Fibroblast of skin of right biceps (primary cell): ENCODE measurements around the gene TUBB4B.

Experiments
- DNase-seq: peaks from one replicate; pipeline ENCODE4 v3.0.0-alpha.2; 2013

The TUBB4B gene

DNA sequence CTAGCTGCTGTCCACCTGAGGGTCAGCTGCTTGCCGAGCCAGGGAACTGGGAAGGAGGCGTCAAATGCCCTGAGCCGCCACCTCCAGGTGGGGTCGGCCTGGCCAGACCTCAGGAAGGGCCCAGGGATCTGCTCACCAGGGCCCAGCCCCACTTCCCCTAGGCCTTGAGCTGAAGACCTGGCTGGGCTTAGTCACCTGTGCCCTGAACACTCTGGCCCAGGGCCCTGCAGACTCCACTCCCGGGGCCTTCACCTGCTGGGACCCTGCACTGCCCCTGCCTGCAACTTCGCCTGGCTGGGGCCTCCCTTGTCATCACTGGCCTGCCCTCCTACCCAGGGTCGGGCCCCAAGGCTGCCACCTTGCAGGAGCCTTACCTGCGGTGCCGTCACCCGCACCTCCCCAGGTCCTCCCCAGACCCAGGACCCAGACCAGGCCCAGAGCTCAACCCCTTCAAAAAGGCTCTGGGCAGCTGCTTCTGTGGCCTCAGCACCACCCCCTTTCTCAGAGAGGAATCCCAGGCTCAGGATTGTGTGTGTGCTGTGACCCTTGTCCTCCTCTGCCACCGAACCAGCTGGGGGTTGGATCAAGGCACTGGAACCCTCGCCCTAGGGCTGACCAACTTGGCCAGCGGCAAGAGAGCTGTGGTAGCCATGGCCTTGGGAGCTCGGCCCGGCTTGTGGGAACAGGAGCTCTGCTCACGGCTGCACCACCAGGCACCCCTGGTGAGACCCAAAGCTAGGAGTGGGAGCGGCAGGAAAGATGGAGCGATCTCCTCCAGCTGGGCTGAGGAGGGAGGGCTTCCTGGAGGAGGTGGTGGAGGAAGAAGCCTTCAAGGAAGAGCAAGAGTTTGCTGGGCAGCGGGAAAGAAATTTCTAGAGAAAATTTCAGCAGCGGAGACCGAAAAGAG, 12.9 kb downstream of the TUBB4B start:
- DNase-seq, result no peak

DNA sequence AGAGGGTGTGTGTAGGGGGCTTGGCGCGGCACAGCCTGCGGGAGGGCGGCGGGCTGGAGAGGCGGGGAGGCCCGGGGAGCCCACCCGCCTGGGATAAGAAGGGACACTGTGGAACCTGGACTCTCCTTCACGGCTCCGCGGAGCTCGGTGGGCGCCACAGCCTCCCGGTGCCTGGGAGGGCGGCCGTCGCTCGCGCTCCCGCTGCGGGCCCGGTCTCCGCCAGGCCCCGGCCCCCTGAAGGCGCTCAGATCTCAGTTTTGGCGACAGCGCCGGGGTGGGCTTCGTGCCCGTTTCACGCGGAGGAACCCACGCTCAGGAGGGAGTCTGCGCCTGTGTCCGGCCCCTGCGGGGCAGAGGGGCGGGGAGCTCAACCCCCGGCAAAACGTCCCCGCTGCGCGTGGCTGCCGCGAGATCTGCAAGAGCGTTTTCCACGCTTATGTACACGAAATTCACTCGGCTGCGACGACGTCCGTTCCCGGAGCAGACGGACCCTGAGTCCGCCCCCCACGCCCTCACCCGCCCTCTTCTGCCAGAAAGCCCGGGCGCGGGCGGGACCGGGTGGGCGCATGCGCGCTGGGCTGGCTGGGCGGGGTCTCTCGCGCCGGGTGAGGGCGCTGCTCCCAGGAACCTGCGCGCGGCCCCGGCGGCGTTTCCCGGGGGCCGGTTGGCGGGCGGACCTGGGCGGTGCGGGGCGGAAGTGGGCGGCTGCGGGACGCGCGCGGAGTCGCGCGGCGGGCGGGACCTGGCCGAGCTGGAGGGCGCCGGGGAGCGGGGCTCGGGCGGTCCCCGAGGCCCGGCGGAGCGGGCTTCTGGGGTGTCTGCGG, 13.7 kb downstream of the TUBB4B start, which contains the start of gene NELFB:
TSS of gene NELFB (plus strand) at position 704 of the 824 bp plus-strand sequence.
- DNase-seq, result peak; percentile 87

DNA sequence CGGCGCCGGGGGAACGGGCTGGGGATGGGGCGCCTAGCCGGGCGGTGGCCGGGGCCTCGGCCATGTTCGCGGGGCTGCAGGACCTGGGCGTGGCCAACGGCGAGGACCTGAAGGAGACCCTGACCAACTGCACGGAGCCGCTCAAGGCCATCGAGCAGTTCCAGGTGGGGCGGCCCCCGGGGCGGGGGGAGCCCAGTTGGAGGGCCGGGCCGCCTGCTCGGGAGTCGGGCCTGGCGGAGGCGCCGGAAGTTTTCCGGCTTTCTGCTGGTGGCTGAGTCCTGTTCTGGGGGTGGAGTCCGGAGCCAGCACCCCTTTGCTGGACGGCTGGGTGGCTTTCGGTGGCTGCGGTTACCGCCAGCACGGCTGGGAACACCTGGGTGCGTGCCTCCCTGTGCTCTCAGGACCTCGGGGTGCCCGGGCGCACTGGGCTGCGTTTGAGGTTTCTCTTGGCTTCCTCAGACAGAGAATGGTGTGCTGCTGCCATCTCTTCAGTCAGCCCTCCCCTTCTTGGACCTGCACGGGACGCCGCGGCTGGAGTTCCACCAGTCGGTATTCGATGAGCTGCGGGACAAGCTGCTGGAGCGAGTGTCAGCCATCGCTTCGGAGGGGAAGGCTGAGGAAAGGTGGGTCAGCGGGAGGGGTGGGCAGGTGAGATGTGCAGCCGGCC, 14.5 kb downstream of the TUBB4B start:
- DNase-seq, result peak; percentile 25

DNA sequence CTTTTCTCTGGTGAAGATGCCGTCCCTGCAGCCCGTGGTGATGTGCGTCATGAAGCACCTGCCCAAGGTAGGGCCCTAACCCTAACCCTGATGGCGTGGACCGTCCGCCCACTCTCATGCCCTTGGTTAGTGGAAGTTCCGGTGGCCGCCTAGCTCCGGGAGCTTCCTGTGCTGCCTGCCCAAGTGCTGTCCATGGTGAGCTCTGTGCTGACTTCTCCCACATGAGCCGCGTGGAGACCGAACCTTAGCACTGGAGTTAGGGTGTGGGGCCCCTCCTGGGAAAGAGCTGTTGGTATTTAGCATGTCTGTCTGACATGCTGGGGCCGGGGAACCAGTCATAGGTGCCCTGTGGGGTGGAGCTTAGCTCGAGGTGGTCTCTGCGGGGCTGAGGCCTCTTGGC, 15.3 kb downstream of the TUBB4B start:
- DNase-seq, result no peak

DNA sequence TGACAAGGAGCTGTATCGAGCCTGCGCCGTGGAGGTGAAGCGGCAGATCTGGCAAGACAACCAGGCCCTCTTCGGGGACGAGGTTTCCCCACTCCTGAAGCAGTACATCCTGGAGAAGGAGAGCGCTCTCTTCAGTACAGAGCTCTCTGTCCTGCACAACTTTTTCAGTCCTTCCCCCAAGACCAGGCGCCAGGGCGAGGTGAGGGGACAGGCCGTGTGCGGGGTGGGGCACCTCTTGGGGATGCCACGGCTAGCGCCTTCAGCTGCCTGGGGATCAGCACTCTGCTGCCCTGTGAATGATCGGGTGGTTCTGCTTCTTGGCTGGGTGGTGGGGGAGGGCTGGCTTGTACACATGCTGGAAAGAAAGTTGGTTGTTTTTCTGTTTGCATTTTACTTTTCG, 15.8 kb downstream of the TUBB4B start:
- no peak for DNase-seq

DNA sequence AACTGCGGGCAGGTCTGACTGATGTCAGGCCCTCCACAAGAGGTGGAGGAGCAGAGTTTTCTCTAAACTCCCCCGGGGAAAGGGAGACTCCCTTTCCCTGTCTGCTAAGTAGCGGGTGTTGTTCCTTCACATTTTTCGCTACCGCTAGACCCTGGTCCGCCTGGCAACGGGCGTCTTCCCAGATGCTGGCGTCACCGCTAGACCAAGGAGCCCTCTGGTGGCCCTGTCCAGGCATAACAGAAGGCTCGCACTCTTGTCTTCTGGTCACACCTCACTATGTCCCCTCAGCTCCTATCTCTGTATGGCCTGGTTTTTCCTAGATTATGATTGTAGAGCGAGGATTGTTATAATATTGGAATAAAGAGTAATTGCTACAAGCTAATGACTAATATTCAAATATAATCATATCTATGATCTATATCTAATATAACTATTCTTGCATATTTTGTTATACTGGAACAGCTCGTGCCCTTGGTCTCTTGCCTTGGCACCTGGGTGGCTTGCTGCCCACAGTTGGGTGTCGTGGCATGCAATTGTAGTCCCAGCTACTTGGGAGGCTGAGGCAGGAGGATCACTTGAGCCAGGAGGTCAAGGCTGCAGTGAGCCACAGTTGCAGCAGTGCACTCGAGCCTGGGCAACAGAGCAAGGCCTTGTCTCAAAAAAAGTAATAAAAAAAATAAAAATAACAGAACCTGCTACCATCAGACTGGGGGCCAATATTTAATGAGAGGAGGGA, 21.3 kb downstream of the TUBB4B start:
- peak; percentile 37 for DNase-seq

DNA sequence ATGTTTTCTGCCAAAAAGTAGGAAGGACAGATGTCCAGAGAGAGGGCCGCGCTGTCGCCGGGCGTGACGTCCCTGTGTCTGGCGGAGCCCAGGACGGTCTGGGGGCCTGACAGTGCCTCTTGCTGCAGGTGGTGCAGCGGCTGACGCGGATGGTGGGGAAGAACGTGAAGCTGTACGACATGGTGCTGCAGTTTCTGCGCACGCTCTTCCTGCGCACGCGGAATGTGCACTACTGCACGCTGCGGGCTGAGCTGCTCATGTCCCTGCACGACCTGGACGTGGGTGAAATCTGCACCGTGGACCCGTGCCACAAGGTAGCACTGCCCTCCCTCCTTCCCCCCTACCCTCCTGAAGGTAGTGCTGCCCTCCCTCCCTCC, 21.8 kb downstream of the TUBB4B start:
- no peak for DNase-seq

DNA sequence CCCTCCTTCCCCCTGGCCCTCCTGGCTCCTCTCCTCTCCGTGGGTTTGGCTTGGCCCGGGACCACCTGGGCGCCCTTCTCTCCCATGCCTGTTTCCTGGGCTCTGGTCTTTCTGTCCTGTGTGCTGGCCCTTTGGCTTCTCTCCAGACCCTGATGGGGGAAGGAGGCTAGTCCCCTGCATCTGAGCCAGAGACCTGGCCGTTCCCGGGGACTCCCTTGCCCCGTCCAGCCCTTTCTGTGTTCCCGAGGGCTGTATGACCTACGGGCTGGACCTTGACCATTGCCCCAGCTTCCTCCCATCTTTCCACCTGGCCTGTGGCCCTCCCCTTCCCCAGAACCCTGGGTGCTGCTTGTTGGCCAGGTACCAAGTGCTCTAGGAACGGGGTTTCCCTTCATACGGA, 22.4 kb downstream of the TUBB4B start:
- no peak for DNase-seq

DNA sequence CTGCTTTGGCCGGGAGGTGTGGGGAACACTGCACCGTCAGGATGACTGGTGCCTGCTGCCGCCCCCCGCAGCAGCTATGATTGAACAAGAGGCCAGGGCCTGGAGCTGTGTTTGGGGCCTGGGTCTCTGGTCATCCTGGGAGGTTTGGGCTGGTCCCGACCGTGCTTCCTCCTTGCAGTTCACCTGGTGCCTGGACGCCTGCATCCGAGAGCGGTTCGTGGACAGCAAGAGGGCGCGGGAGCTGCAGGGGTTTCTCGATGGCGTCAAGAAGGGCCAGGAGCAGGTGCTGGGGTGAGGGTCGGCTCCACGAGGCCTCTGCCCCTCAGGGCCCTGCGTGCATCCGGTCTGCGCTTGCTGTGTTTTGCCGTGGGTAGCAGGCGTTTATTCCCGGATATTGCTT, 23.0 kb downstream of the TUBB4B start:
- no peak for DNase-seq

DNA sequence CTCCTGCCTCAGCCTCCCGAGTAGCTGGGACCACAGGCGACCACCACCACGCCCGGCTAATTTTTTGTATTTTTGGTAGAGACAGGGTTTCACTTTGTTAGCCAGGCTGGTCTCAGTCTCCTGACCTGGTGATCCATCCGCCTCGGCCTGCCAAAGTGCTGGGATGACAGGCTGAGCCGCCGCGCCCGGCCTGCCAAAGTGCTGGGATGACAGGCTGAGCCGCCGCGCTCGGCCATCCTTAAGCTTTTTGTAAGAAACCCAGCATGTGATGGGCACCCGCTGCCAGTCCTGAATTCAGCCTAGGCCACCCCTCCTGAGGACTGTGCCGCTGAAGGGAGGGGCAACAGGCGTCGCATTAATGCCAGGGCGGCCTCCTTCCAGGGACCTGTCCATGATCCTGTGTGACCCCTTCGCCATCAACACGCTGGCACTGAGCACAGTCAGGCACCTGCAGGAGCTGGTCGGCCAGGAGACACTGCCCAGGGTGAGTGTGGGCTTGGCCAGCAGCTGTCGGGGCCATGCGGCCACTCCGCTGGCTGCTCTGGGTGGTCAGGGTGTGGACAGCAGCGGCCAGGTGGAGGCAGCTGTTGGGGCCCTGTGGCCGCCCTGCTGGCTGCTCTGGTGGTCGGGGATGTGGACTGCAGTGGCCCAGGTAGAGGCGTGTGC, 24.5 kb downstream of the TUBB4B start:
- DNase-seq, result no peak

DNA sequence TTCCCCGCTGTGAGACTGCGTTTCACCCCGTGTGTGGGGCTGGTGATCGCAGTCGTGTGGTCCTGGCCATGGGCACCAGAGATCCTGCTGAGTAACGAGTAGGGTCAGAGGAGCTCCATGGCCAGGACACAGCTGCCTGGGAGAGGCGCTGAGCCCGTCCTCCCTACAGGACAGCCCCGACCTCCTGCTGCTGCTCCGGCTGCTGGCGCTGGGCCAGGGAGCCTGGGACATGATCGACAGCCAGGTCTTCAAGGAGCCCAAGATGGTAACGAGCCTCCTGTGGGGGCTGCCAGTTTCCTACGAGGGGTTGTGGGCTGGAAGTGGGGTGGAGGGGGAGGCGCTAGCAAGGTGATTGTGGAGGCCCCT, 25.1 kb downstream of the TUBB4B start:
- no peak for DNase-seq

DNA sequence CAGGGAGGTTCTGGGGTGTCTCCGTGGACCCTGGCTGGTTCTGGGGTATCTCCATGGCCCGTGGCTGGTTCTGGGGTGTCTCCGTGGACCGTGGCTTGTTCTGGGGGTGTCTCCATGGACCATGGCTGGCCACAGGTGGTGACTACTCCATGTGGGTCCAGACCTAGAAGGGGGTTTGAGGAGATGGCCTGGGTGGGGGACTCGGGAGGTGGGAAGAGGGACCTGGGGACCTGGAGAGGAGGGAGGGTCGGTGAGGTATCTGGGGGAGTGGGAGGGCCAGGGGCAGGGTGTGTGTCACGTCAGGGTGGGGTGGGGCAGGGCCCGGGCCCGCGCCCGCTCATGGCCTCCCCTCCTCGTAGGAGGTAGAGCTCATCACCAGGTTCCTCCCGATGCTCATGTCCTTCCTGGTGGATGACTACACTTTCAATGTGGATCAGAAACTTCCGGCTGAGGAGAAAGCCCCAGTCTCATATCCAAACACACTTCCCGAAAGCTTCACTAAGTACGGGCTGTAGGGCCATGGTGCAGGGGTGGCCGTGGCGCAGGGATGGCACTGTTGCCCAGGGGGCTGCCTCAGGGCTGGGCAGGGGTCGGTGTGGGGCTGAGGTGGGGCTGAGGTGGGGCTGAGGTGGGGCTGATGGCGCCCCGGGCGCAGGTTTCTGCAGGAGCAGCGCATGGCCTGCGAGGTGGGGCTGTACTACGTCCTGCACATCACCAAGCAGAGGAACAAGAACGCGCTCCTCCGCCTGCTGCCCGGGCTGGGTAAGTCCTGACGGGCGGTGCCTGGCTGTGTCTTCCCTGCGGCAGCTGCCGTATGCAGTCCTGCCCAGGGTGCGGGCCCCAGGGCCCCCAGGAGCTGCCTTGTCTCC, 25.7 kb downstream of the TUBB4B start:
- no peak for DNase-seq

DNA sequence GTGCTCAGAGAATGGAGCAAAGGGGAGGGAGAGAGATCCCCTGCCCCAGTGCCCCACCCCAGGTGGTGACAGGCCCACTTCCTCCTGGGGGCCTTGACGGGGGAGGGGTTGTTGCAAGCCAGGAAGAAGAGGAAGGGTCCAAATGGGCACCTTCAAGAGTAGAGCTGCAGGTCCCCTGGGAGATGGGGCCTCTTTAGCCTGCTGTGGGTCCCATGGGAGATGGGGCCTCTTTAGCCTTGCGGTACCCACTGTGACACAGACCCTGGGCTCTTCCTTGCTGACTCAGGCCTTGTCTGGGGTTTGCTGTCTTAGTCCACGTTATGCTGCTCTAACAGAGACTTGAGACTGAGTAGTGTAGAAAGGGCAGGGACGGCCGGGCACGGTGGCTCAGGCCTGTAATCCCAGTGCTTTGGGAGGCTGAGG, 26.9 kb downstream of the TUBB4B start:
- no peak for DNase-seq

DNA sequence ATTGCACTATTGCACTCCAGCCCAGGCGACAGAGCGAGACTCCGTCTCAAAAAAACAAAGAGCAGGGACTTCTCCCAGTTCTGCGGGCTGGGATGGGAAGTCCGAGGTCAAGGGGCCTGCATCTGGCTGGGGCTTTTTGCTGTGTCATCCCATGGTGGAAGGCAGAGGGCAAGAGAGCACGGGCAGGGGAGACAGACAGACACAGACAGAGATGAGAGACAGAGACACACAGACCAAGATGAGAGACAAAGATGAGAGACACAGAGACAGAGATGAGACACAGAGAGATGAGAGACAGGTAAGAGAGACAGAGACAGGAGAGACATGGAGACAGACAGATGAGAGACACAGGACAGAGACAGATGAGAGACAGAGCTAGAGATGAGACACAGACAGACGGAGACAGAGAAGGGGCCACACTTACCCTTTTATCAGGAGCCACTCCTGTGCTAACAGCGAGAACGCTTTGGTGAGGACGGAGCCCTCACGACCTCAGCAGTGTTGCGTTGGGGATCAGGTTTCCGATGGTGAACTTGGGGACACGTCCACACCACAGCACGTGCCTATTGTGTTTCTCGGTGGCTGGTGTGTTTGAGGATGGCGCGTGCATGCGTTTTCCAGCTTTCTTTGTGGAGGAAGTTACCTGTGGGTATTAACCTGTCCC, 27.6 kb downstream of the TUBB4B start:
- DNase-seq, result no peak

DNA sequence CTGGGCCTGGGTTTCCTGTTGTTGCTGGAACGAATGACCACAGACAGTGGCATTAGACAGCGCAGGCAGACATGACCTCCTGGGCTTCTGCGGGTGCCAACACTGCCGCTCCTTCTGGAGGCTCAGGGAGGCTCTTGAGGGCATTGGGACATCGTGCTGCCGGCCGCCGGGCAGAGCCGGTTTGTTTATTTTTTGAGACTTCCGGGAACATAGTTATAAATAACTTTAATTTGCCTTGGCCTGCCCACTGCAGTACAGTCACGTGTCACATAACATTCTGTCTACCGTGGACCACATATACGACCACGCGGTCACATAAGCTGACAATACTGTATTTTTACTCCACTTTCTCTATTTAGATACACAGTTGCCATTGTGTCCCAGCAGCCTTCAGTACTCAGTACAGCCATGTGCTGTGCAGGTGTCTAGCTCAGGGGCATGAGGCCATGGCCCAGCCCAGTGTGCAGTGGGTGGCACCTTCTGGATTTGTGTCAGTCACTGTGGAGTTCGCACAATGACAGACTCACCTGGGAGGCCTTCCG, 28.2 kb downstream of the TUBB4B start:
- no peak for DNase-seq

DNA sequence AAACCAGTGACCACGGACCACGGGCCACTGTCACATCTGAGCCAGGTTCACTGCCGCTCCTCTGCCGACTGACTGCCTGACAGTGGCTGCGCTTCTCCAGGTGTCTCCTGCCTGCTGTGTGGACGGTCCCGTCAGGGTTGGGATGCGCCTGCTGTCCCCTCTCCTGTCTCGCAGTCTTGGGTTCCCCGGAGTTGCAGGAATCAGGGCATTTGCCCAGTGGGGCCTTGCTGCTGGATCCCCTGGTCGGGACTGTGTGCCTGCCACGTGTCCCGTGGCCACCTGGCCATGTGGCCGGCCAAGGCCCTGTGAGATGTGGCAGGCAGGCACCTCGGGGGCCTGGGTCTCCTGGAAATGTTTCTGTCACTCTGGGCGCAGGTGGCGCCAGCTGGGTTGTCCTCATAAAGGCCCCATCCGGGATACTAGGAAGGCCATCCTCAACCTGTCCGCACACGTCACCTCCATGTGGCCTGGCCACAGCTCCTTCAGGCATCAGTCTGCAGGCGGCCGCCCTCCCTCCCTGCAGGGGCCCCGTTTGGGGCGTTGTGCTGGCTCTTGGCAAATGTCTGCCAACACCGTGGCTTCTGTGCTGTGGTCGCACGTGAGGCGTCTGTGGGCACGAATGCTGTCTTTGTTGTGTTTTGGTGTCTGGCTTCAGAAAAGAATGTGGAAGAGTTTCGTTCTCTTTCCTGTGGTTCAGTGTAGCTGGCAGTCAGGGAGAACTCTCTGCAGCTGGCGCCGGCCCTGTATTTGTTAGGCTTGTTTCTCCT, 30.0 kb downstream of the TUBB4B start:
- no peak for DNase-seq

DNA sequence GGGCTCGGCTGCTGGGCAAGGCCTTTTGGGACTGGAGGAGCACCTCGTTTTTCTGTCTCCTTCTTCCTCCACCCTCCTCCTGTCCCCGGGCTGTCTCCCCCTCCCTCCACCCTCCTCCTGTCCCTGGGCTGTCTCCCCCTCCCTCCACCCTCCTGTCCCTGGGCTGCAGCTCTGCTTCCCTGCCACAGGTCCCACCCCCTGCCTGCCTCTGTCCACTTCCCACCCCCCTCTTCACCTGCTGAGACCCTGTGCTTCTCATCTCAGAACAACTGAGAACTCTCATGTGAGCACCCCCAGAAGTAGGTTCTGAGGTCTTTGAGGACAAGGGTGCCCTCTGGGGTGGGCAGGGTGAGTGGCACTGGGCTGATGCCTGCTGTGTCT, 30.6 kb downstream of the TUBB4B start:
- DNase-seq, result no peak

DNA sequence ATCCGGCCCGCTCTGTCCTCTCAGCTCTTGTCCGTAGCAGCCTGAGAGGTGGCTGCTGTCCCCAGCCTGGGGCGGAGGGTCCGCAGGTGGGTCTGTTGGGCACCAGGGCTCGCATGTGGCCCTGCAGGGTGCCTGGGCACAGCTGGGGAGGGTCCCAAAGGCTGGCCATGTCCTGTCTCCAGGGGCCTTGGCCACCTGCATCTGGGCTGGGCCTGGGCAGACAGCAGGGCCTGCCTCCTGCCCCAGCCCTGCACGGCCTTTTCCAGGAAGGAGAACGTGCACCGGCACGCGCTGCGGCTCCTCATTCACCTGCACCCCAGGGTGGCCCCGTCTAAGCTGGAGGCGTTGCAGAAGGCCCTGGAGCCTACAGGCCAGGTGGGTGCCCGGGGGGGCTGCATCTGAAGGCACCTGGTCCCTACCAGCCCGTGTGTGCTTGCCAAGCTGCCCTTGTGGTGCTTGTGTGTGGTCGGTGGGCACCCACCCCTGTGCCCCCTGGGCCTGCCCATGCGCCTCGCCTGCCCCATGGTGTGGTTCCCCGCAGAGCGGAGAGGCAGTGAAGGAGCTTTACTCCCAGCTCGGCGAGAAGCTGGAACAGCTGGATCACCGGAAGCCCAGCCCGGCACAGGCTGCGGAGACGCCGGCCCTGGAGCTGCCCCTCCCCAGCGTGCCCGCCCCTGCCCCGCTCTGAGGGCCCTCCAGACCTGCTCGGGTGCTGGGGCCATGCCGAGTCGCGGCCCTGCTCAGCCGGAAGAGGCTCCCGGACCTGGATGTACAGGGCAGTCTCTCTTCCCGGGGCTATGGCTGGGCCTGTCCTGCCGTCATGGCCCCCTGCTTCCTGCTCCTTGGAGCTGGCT, 31.4 kb downstream of the TUBB4B start:
- DNase-seq, result no peak

DNA sequence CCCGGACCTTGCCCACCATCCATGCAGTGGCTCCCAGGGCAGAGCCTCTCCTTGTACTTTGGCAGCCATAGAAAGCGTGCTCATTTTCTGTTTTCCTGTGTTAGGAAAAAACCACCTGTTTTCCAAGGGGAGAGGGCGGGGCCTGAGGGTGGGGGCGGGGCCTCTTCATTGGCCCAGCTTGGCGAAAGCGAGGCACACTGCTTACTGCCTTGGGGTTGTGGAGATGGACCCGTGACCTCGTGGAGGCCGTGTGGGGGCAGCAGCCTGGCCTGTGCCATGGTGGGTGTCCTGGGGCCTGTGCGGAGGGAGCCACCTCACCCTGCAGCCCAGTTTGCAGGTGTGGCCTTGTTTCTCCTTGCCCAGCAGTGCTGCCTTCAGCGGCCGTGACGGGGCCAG, 32.0 kb downstream of the TUBB4B start:
- DNase-seq, result no peak
